HCEC 1CT (cell line): ENCODE measurements around the gene CFAP57.
"Not testable (repeated sequence)": the region's sequence is repeated elsewhere in the genome, so short reads cannot be mapped to it uniquely, and the experiment has no call there.

Experiments
- DNase-seq: peaks from one replicate; pipeline ENCODE4 v3.0.0-alpha.2; 2017

Gene CFAP57

DNA sequence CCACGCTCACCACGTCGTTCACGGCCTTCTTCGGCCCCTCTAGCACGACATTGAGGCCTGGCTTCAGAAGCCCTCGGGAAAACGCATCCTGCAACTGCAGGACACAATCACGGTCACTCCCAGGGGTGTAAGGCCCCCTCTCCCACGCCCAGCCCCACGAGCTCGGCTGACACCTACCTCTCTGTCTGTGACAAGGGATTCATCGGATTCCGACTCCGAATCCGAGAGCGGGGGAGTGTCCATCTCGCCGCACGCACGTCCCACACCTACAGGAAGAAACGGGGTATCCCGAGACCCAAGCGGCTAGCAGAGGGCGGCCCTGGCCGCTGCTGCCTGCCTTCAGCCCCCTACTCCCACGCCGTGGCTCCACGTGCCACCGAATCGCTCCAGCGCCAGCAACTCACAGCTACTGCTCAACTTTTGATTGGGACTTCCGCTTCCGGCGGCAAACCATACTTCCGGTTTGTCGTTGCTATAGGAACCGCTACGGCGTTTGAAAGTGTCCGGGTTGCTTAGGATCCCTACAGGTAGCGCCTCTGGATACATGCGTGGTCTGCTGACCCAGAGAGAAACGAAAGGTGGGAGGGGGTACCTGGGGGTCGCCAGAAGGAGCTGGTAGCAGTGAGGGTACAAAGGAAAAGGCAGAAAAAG lies at the start of gene CFAP57, which contains the start of gene EBNA1BP2:
Gene CFAP57, plus strand, starts transcription at position 455 of the 651 bp plus-strand sequence. CDS start 424 bp downstream, outside the sequence.
Gene EBNA1BP2, minus strand, starts transcription at position 415 of the 651 bp plus-strand sequence. Its CDS starts 172 bp downstream, at position 243.
- DNase-seq: peak; percentile 90

DNA sequence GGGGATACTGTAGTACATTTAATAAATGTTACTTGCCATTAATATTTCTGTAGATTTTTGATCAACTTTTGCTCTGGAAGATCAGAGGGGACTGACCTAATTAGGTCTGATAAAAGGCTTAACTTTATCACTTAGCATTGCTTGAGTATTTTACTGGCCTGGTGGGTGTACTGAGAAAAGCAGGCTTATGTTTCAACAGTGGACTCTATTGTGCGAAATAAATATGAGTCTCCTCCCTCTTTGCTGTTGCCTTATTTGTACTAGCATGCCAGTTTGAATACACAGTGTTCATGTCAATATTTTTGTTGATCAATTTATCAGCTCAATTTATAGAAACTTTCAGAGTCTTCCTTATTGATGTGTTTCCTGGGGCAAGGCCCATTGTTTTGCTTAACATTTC lies 49.1 kb upstream of the CFAP57 start:
- DNase-seq: no peak

DNA sequence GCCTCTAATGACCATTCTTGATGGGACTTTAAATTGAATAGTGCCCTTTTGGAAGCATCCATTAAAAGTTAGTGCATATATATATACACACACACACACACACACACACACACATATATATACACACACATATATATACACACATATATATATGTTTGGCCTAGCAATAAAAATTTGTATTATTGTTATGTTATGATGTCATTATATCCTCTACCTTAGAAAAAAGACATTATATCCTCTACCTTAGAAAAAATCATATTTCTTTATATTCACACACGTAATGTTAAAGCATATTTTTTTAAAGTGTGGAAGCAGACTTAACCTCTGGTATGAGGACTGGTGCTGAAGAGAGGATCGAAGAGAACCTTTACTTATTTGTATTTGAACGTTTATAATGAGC lies 43.3 kb upstream of the CFAP57 start:
- DNase-seq: no peak

DNA sequence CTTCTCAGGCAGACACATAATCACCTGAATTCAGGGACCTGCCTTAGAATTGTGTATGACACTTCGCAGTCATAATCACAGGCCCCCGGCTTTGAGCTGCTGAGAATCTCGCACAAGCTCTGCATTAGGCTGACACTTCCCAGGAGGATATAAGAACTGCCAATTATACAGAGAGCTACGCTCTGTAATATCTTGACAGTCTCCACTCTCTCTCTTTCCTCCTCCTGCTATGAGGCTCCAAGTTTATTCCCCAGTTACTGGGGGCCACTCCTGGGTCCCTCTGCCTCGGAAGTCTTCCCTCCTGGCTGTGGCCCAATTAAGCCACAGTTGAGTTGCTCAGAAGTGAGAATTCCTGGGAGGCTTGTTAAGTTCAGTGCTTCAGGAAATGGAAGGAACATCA lies 42.7 kb upstream of the CFAP57 start:
- no peak for DNase-seq

DNA sequence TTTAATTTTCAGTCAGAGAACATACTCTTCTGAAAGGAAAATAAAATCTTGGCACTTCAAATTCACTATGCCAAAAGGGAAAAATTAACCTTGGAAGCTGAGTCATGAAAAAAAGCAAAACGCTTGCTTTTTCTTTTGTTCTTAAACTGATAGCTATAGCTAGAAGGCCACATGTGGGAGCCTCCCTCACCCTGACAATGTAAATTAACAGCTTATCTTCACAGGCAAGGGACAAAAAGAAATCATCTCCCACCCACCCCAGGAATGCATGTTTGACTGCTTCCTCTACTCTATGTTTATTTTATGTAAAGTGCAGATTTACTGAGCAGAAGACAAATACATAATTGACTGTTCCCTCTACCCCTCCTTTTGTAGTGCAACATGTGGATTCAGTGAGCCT lies 38.1 kb upstream of the CFAP57 start:
- no peak for DNase-seq

DNA sequence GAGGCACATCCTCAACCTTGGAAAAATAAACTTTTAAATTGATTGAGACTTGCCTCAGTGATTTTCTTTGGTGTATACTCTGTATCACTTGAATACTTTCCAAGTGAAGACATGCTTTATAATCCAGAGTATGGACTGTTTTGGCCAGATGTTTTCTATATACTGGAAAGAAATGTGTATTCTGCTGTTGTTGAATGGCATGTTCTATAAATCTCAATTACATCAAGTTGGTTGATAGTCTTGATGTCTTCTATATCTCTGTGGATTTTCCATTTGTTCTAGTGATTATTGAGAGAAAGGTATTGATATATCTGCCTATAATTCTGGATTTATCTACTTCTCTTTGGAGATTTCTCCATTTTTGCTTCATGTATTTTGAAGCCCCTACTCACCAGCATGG lies 37.5 kb upstream of the CFAP57 start:
- no peak for DNase-seq

DNA sequence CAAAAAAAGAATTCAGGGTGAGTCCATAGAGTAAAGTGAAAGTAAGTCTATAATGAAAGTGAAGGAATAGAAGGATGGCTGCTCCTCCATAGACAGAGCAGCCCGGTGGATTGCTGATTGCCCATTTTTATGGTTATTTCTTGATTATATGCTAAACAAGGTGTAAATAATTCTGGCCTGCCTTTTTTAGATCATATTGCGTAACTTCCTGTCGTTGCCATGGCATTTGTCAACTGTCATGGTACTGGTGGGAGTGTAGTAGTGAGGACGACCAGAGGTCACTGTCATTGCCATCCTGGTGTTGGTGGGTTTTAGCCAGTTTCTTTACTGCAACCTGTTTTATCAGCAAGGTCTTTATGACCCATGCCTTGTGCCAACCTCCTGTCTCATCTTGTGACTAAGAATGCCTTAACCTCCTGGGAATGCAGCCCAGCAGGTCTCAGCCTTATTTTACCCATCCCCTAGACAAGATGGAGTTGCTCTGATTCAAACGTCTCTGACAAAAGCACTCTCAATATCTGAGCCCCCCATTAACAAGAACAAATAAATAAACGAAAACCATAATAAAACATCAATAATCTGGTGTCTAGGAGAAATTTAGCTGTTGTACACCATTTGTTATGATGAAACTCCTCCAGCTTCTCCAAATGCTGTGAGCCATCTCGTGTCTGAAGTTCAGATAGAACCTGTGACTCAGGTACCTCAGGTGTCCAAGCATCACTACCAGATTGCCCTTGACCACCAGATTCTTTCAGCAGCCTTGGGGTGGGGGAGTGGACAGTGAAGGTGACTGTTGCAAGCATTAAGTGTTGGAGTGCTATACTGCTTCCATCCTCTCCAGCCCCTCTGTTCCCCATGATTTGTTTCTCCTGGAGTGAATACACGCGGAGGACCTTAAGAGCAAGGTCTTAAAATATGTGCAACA lies 36.0 kb upstream of the CFAP57 start:
- no peak for DNase-seq

DNA sequence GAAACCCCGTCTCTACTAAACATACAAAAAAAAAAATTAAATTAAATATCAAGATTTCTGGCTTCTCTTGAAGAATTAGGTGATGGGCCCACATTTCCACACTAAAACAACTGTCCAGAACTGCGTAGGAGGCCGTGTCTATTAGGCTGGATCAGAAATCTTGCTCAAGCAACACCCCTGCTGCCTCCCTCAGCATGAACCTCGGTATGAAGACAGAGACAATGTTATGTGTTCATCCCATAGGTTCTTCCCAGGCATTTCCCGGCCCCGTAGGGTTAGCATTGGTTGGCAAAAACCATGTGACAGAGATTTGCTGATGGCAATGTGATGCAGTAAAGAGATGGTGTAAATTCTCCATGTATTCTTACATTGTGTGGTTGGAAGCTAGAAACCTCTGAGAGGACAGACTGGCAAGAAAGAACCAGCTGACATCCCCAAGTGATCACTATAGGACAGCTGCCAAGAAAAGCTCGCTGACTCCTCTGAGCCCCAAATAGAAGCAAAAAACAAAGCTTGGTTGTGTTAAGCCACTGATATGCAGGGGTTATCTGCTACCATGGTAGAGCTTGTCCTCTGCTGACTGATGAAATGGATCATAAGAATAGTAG lies 34.6 kb upstream of the CFAP57 start:
- no peak for DNase-seq

DNA sequence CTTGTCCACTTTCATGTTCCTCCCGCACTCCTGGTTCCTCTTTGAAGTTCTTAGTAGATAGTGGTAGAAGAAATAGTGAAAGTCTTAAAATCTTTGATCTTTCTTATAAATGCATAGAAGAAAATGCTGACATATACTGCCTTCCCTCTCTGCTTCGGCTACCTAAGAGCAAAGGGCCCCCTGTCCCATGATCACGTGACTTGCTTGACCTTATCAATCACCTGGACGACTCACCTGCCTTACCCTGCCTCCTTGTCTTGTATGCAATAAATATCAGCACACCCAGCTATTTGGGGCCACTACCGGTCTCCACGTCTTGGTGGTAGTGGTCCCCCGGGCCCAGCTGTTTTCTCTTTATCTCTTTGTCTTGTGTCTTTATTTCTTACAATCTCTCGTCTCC lies 32.8 kb upstream of the CFAP57 start:
- not testable (repeated sequence) for DNase-seq

DNA sequence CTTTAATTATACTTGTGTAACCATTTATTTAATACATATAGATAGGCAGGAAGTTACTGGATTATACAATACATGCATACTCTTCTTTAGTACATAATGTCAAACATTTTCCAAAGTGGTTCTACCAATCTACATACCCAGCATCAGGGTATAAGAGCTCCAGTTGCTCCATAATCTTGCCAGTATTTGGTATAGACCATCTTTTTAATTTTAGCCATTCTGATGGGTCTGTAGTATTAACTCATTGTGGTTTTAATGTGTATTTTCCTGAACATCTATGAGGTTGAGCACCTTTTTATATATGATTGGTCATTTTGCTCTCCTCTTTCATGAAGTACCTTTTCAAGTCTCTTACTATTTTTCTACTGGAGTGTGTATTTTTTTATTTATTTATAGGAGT lies 32.1 kb upstream of the CFAP57 start:
- DNase-seq: no peak

DNA sequence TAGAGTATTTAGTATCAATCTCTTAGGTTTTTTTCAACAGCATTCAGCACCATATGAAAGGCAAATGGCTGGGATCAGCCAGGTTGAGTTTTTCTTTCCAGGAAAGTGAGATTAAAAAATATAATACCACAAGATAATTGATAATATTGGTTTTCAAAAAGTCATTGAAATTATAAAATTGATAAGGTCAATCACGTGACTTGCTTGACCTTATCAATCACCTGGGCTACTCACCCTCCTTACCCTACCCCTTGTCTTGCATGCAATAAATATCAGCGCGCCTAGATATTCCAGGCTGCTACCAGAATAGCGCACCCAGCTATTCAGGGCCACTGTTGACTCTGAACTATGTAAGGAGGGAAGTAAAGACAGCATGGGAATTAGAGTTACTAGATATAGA lies 31.5 kb upstream of the CFAP57 start:
- no peak for DNase-seq

DNA sequence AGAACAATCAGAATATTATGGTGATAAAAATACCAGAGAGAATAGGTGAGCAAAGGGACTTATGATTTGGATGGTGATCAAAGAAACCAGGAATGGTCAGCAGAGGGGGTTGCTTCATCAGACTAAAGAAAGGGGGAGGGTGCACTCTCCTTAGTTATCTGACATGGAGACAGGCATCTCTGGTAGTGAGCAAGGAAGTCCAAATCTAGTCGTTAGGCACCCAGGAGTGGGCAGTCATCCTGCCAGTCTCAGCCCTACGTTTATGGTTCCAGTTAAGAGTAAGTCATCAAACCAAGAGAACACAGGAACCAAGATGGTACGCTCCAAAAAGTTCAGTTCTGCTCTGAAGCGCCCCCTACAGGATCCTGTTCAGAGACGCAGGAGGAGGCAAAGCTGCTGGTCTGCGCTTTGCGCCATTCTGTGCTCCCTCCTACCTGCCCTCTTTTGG lies 28.7 kb upstream of the CFAP57 start:
- DNase-seq: no peak

DNA sequence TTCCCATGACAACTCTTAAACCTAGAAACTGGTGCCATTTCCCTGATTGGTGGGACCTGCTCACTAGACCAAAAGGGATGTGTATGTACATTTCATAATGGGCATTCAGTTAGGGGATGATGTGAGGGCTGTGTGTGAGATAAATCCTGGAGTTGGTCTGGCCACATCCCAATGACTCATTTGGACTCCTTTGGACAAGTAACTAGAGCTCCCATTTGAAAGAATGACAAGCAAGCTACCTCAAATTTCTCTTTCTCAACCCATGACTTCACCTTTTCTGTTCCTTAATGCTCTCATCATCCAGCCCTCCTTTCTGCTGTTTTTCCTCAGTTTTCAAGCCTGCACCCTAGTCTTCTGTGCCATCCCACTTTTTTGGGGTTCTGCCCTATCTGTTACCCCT lies 27.9 kb upstream of the CFAP57 start:
- peak; percentile 8 for DNase-seq

DNA sequence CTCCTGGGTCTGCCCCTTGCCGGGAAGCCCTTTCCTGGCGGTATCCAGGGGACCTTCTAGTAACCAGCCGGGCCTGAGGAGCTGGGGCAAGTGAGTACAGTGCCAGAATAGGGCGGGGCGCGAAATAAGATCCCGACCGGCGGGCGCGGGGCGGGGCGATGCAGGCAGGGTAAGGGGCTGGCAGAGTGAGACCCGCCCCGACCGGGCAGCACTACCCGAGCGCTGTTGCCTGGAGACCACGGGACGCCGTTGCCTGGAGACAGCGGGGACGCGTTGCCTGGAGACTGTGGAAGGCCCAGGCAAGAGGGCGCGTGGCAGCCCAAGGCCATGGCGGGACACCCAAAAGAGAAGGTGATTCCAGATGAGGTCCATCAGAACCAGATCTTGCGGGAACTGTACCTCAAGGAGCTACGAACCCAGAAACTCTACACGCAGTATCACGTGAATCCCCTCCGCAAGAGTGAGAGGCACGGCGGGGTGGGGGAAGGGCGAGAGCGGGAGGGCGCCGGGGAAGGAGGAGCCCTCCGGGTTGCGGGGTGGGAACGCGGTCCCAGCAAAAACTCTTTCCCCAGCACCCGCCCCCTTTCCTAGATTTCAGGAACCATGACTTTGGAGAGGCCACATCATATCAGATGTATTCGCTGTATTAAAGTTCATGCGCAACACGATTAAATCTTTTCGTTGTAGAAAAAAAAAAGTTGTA lies 24.4 kb upstream of the CFAP57 start:
- no peak for DNase-seq

DNA sequence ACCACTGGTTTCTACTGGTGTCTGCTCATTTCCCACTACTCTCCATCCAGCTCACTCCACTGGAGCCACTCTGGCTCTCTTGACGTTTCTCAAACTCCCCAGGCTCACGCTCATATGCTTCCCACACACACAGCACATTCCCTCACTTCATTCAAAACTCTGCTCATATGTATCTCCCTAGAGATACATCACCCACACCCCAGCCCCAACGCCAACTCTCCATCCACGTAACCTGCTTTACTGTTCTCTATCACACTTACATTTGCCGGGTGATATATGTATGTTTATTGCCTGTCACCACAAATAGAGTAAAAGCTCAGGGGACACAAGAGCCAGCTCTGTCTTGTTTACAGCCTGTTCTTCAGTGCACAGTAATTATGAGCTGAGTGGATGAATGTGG lies 22.2 kb upstream of the CFAP57 start:
- DNase-seq: no peak

DNA sequence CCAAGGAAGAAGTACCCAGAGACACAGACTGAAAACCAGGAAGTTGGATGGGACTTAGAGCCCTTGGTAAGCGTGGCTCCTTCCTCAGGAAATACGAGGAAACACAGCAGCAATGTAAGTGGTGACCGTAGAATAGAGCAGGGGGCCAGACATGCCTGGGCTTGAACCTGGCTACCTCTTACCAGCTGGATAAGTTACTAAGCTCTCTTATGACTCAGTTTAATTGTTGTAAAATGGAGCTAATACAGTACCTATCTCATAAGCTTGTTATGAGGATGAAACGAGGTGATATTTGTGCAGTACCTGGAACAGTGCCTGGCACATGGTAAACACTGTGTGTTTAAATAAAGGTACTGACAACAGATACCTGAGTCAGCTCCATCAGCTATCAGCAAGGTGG lies 19.3 kb upstream of the CFAP57 start:
- no peak for DNase-seq

DNA sequence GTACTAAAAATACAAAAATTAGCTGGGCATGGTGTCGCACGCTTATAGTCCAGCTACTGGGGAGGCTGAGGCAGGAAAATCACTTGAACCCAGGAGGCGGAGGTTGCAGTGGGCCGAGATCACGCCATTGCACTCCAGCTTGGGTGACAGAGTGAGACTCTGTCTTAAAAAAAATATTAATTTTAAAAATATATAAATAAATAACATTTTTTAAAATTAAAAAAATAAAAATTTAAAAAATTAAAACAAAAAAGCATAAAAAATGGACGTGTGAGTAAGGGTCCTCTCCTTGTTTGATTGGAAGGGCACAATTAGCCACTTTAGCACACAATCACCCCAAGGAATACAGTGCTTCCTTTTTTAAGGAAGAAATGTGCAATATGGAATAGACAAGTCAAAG lies 18.7 kb upstream of the CFAP57 start:
- no peak for DNase-seq

DNA sequence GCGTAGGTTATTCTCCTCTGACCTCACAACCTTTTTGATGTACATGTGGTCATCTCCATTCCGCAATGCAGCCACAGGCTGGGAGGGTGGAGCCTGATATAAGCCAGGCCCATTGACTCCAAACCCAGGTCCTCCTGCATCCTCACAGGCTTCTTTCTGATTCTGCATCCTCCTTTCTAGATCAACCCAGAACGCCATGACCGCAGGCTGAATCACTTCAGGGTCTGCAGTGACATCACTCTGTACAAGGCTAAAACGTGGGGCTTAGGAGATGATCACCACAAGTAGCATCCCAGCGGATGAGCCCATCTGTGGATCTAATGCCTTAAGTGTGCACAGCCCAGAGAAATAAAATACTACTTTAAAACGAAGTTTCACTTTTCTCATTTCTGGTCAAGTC lies 16.1 kb upstream of the CFAP57 start:
- DNase-seq: no peak

DNA sequence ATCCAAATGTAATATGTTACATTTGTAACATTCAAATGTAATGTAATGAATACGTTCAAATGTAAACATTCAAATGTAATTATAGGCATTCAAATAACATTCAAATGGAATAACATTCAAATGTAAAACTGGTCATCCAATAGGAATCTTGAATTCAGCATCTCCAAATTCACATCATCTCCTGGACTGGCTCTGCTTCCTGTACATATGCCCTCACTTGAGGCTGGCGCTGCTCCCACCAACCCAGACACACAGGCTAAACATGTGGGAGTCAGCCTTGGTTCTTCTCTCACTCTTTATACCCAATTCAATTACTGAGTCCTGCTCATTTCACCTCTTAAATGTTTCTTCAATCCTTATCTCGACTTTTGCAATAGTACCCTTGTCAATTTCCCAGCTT lies 7.0 kb upstream of the CFAP57 start:
- no peak for DNase-seq

DNA sequence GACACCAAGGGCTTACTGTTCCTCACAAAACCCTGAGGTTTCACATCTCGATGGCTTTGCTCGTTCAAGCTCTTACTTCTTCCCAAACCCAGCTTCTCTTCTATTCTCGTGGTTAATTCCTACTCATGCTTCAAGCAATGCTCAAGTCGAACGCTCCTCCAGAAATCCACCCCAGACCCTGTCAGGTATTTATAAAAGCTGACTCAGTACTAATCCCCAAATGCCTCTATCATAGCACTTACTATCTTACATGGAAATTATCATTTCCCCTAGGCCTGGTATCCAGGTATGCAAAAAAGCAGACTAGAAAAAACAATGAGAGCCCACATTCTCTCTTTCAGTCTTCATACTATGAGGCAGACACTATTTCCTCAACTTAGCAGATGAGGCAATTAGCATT lies 6.4 kb upstream of the CFAP57 start:
- DNase-seq: no peak

DNA sequence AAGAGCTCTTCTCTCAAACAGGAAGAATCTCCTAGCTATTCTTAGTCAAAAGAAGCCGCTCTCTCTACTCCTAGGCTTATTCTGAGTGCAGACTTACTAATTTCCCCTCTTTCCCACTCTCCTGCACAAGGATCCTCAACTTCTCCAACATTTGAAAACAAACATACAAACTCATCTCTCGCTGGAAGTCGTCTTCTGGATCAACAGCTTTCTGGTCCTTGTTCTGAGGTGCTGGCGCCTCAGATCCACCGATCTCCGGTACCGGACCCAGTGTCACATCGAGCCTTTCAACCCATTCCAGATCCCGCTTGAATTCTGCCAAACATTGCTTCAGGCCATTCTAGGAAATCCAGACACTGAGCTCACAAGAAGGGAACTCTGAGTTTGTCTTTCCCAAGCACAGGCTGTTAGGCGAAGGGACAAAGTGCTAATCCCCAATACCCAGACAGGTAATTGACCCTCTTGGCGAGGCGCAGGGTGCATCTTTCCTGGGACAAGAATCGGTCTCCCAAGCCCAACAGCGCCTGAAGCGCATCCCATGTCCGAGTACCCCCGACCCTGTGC lies 736 bp upstream of the CFAP57 start:
- no peak for DNase-seq

DNA sequence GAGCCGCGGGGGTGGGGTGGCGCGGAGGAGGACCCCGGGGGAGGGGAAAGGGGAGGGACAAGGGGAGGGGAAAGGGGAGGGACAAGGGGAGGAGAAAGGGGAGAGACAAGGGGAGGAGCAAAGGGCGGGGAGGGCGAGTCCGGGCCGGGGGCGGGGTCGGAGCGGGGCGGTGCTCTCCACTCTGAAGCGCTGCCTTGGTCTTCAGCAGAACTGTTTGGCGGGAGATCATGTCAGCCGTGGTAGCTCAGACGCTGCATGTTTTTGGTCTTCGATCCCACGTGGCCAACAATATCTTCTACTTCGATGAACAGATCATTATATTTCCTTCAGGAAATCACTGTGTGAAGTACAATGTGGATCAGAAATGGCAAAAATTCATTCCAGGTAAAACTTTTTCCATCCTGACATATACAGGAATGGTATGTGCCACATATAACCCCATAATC lies 420 bp downstream of the CFAP57 start:
- DNase-seq: peak; percentile 89

DNA sequence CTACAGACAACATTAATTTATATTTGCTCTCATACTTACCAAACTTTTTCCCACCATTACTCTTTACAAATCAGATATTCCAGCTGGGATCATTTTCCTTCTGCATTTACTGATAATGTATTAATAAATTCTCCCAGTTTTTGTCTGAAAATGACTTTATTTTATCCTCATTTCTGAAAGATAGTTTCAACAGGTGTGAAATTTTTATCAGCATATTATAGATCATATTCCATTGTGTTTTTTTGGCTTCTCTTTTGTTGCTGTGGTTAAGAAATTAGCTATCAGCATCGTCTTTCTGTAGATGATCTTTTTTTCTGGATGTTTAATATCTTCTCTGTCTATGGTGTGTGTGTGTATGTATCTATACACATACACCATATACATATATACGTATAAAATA lies 2.7 kb downstream of the CFAP57 start:
- no peak for DNase-seq
